GM18951 (cell line): ENCODE results near the gene LCE1F.

Source experiments
- POLR2A ChIP-seq: IDR thresholded peaks from 4 replicates; pipeline ENCODE4 v1.6.1; 2011; ENCODE audit warnings: mild to moderate bottlenecking; ENCODE audit not compliant: insufficient read length, insufficient read depth; ENCODE audit errors: extremely low read depth
- in situ Hi-C: fragments of 300-500 bp; cut with MboI; formaldehyde crosslinking; loops from one replicate; pipeline ENCODE4 v1.12.0; 2022; ENCODE audit warnings: low sequenced_read_pairs, mixed read lengths, inconsistent platforms; ENCODE audit not compliant: unreplicated experiment

The LCE1F gene

GRCh38 chr1:152758636-152759035, 16.3 kb upstream of the LCE1F start:
- in situ Hi-C loops: no loop called here
- no peak for TF ChIP-seq POLR2A

DNA sequence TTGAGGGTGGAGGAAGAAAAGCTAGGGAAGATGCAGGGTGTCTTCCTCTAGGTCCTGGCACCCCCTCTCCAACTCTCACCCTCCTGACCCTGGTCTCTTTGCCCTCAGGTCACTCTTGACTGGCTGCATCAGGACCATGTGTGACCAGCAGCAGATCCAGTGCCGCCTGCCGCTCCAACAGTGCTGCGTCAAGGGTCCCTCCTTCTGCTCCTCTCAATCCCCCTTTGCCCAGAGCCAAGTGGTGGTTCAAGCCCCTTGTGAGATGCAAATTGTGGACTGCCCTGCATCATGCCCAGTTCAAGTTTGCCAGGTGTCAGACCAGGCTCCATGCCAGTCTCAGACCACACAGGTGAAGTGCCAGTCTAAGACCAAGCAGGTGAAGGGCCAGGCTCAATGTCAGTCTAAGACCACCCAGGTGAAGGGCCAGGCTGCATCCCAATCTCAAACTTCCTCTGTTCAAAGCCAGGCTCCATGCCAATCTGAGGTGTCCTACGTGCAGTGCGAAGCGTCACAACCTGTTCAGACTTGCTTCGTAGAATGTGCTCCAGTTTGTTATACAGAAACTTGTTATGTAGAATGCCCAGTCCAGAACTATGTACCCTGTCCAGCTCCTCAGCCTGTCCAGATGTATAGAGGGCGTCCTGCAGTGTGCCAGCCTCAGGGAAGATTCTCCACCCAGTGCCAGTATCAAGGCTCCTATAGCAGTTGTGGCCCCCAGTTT, 15.3 kb upstream of the LCE1F start:
- in situ Hi-C loops: no loop called here
- TF ChIP-seq POLR2A: no peak

DNA sequence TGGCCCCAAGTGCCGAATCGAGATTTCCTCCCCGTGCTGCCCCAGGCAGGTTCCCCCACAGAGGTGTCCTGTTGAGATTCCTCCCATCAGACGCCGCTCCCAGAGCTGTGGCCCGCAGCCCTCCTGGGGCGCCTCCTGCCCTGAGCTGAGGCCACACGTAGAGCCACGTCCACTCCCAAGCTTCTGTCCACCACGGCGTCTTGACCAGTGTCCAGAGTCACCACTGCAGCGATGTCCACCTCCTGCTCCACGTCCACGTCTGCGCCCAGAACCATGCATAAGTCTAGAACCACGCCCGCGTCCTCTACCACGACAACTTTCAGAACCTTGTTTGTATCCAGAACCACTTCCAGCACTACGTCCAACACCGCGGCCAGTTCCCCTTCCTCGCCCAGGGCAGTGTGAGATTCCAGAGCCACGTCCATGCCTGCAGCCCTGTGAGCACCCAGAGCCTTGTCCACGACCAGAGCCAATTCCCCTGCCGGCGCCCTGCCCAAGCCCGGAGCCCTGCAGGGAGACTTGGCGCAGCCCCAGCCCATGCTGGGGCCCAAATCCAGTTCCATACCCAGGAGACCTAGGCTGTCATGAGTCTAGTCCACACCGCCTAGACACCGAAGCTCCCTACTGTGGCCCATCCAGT, 14.3 kb upstream of the LCE1F start:
- in situ Hi-C loops: no loop called here
- no peak for TF ChIP-seq POLR2A

DNA sequence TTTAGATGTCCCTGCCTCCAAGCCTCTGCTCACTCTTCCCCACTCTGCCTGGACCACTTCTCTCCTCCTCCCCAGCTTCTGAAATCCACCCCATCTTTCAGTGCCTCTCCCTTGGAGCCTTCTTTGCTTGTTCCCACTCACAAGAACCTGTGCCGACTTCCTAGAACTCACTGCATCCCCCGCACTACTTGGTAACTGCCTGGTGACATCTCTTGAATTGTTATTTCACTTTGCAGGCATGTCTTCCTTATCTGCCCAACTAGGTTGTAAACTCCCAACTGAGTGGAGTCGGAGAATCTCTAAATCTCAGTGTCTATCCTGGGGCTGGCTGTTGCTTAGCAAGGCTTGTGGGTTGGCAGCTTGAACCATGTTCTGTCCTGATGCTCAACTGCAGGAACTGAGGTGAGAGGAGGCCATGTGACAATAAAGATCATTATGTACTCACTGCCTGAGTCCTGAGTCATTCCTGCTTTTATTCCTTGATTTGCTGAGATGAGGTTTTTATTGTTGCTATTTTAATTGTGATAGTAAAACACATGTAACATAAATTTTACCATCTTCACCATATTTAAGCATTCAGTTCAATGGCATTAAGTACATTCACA, 13.2 kb upstream of the LCE1F start:
- TF ChIP-seq POLR2A: no peak
- in situ Hi-C loops: no loop called here

- TF ChIP-seq POLR2A: no peak
Measured at GRCh38 chr1:152768847-152769533, 6.0 kb upstream of the LCE1F start.

GRCh38 chr1:152770411-152770810, 4.5 kb upstream of the LCE1F start:
- no peak for TF ChIP-seq POLR2A

More at GRCh38 chr1:152768847-152769533, 6.0 kb upstream of the LCE1F start:
- in situ Hi-C loops: no loop called here

GRCh38 chr1:152776361-152776760, 1.4 kb downstream of the LCE1F start:
- TF ChIP-seq POLR2A: no peak
- in situ Hi-C loops: no loop called here

More at GRCh38 chr1:152770411-152770810, 4.5 kb upstream of the LCE1F start:
- in situ Hi-C loops: no loop called here

GRCh38 chr1:152777510-152778137, 2.7 kb downstream of the LCE1F start:
- TF ChIP-seq POLR2A: no peak
- in situ Hi-C loops: no loop called here

GRCh38 chr1:152783095-152783494, 8.2 kb downstream of the LCE1F start:
- in situ Hi-C loops: no loop called here

GRCh38 chr1:152786077-152786476, 11.1 kb downstream of the LCE1F start, which contains the start of gene LCE1E:
Gene LCE1E (plus strand): TSS chr1:152786257. CDS start chr1:152787300, 1,043 bp downstream.
- in situ Hi-C loops: no loop called here
- TF ChIP-seq POLR2A: peak; percentile 32

More at GRCh38 chr1:152783095-152783494, 8.2 kb downstream of the LCE1F start:
- TF ChIP-seq POLR2A: no peak

- in situ Hi-C loops: no loop called here
- TF ChIP-seq POLR2A: no peak
Measured at GRCh38 chr1:152795686-152796085, 20.7 kb downstream of the LCE1F start.

DNA sequence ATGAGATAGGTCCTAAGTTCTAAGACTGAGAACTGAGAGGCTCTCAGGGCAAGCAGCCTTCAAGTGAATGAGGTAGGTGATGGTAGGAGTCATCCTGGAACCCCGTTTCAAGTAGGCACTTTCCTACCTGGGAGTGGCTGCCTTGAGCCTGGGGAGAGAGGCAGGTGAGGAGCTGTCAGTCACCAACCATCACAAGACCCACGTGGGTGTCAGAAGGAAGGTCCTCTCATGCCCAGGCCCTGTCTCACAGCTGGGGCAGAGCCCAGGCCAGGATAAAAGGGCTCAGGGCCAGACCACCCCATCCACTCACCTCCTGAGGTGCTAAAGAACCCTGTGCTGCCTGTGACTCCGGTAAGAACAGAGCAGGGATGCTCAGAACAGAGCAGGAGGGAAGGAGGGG, 21.5 kb downstream of the LCE1F start, which contains the start of gene LCE1D:
Gene LCE1D (plus strand): TSS at position 301 of the 400 bp plus-strand sequence. CDS start 1,074 bp downstream, outside the sequence.
- in situ Hi-C loops: no loop called here
- no peak for TF ChIP-seq POLR2A
